B cell (primary cell): ENCODE measurements around the gene IL3RA. TPM values are rescaled to one million over a fixed set of nuclear protein-coding genes. Genes with fewer than 3 reads are reported as not detected.

Experiments used
- ATAC-seq: fragments of 200-7000 bp; cut with Tn5 transposase; one replicate; pipeline ENCODE4 v1.10.0; 2021; ENCODE audit warnings: low read depth, mild to moderate bottlenecking, moderate number of reproducible peaks, moderate library complexity
- CTCF ChIA-PET: fragments of 350-600 bp; sonication (Branson Sonifier 250); formaldehyde crosslinking; loops from one replicate; lab custom pipeline; 2021; ENCODE audit warnings: antibody characterized with exemption, inconsistent platforms; lab: Charles Lee
- POLR2A ChIA-PET: fragments of 350-600 bp; sonication (Branson Sonifier 250); formaldehyde crosslinking; loops from one replicate; lab custom pipeline; 2021; ENCODE audit warnings: antibody characterized with exemption; lab: Charles Lee
- DNase-seq: peaks from one replicate; pipeline ENCODE4 v3.0.0; 2013
- H2AFZ ChIP-seq: 2 replicates; pipeline ENCODE4 v1.6.1; 2012; ENCODE audit warnings: mild to moderate bottlenecking, low read depth, low read length; ENCODE audit not compliant: insufficient read depth, poor library complexity, severe bottlenecking
- H3K27ac ChIP-seq, 2 donors: 1 replicate in 1 of 2; 2 replicates in 1 of 2; pipeline ENCODE4 v1.5.1; 2012 to 2013; ENCODE audit warnings: low read length in 2 of 2, mild to moderate bottlenecking in 2 of 2, moderate library complexity in 1 of 2
- H3K27me3 ChIP-seq, 4 experiments: fragments of 200-600 bp in 1 of 4; sonication (generic) in 1 of 4; replicated peaks in 1 of 4; 1 replicate in 2 of 4; 2 replicates in 2 of 4; pipeline versions ENCODE4 v1.6.1 to v1.7.0; 2013 to 2016; ENCODE audit warnings: low read length in 3 of 4, mild to moderate bottlenecking in 2 of 4, mixed read lengths in 1 of 4, moderate library complexity in 1 of 4; ENCODE audit not compliant: insufficient read depth in 4 of 4, control insufficient read depth in 3 of 4; ENCODE audit errors: control extremely low read depth in 1 of 4
- H3K36me3 ChIP-seq, 2 experiments: replicated peaks in 1 of 2; 1 replicate in 1 of 2; 2 replicates in 1 of 2; pipeline versions ENCODE4 v1.6.1 to v1.7.1; 2013; ENCODE audit warnings: low read length in 1 of 2; ENCODE audit not compliant: insufficient read depth in 2 of 2, control insufficient read depth in 1 of 2; ENCODE audit errors: control extremely low read depth in 1 of 2, extremely low read depth in 1 of 2
- H3K4me1 ChIP-seq, 2 donors: fragments of 200-600 bp in 1 of 2; sonication (generic) in 1 of 2; 1 replicate in 1 of 2; 2 replicates in 1 of 2; pipeline versions ENCODE4 v1.5.1 to v1.6.1; 2013 to 2017; ENCODE audit warnings: low read length in 2 of 2; ENCODE audit not compliant: control insufficient read depth in 2 of 2, insufficient read depth in 2 of 2
- H3K4me2 ChIP-seq: replicated peaks from 2 replicates; pipeline ENCODE3; 2012; ENCODE audit warnings: mild to moderate bottlenecking, low read depth, low read length; ENCODE audit not compliant: poor library complexity, severe bottlenecking
- H3K4me3 ChIP-seq, 5 experiments: fragments of 200-600 bp in 1 of 5; sonication (generic) in 1 of 5; 1 replicate in 3 of 5; 2 replicates in 2 of 5; pipeline versions ENCODE4 v1.5.1 to v1.7.0; 2011 to 2016; ENCODE audit warnings: low read length in 4 of 5, mild to moderate bottlenecking in 4 of 5, low read depth in 2 of 5, control low read depth in 1 of 5, moderate library complexity in 1 of 5; ENCODE audit not compliant: insufficient read depth in 1 of 5; ENCODE audit errors: control extremely low read depth in 1 of 5, extremely low read depth in 1 of 5
- H3K79me2 ChIP-seq: fragments of 200-600 bp; sonication (generic); one replicate; pipeline ENCODE4 v1.6.0; 2016; ENCODE audit warnings: low read length; ENCODE audit not compliant: control insufficient read depth, insufficient read depth
- H3K9ac ChIP-seq: fragments of 200-600 bp; sonication (generic); 2 replicates; pipeline ENCODE4 v1.6.1; 2017; ENCODE audit warnings: mild to moderate bottlenecking, low read length, moderate library complexity
- H3K9me3 ChIP-seq, 3 donors: one replicate each; pipeline versions ENCODE4 v1.6.1 to v1.7.1; 2013; ENCODE audit warnings: low read length in 2 of 3; ENCODE audit not compliant: control insufficient read depth in 2 of 3, insufficient read depth in 1 of 3; ENCODE audit errors: control extremely low read depth in 1 of 3
- H4K20me1 ChIP-seq: 2 replicates; pipeline ENCODE4 v1.6.0; 2012; ENCODE audit warnings: mild to moderate bottlenecking, low read length; ENCODE audit not compliant: insufficient read depth, control insufficient read depth, poor library complexity, severe bottlenecking
- H3K27ac Mint-ChIP-seq: one replicate; pipeline ENCODE4 v1.8.0; 2021; ENCODE audit warnings: mixed read lengths
- H3K27me3 Mint-ChIP-seq: one replicate; pipeline ENCODE4 v1.8.0; 2021; ENCODE audit warnings: mixed read lengths
- H3K4me1 Mint-ChIP-seq: one replicate; pipeline ENCODE4 v1.8.0; 2021; ENCODE audit warnings: mixed read lengths
- H3K4me3 Mint-ChIP-seq: one replicate; pipeline ENCODE4 v1.8.0; 2021; ENCODE audit warnings: mixed read lengths
- H3K9me3 Mint-ChIP-seq: one replicate; pipeline ENCODE4 v1.8.0; 2022; ENCODE audit warnings: mixed read lengths; ENCODE audit not compliant: insufficient read depth
- CTCF ChIP-seq: fragments of 200-600 bp; IDR thresholded peaks from one replicate; pipeline ENCODE4 v1.8.0; 2022; ENCODE audit warnings: antibody characterized with exemption, mild to moderate bottlenecking
- EZH2 ChIP-seq: IDR thresholded peaks from 2 replicates; pipeline ENCODE4 v1.6.1; 2012; ENCODE audit warnings: borderline replicate concordance, low read depth, mild to moderate bottlenecking, moderate library complexity, low read length; ENCODE audit not compliant: insufficient read depth, poor library complexity, severe bottlenecking
- WGBS: methylation state at CpG from one replicate; pipeline ENCODE4 v1.1.5; 2013; ENCODE audit warnings: missing lambda C conversion rate; ENCODE audit not compliant: insufficient coverage; 5-methylcytosine and 5-hydroxymethylcytosine counted together
- intact Hi-C: fragments of 100-400 bp; cut with micrococcal nuclease; formaldehyde crosslinking; loops from one replicate; pipeline ENCODE4 v1.10.0; 2022
- polyA plus RNA-seq: library from polyadenylated mRNA; depleted of rRNA; stranded (reverse); fragments of >200 nt; gene quantifications from 2 replicates; pipeline ENCODE4 v1.2.3, GENCODE V29; 2012
- total RNA-seq, 2 donors: library from RNA; stranded (reverse); fragments of 120-200 nt in 1 of 2; gene quantifications; 1 replicate in 1 of 2; 2 replicates in 1 of 2; pipeline versions ENCODE4 v1.2.3 to v1.2.4, GENCODE V29; 2013 to 2022

Gene IL3RA
- total and polyA plus RNA-seq, 2 donors (not counting 1 experiment from before 2014, with no cell fraction given) = 1.6 to 31.6 TPM

- POLR2A ChIA-PET = no interaction called here
- no peak for ATAC-seq
Observed at GRCh38 chrX:1386338-1387127, 49.9 kb downstream of the IL3RA start.

More at GRCh38 chrX:1386338-1387127, 49.9 kb downstream of the IL3RA start:
- WGBS = 97% methylated on average over 37 of the region's 41 CpGs
- Histone ChIP-seq H3K9ac (no peak overlapping the region), H2AFZ (no peak overlapping the region), H4K20me1 (peaks cover 69% of the 10 kb centered on the region), H3K4me3 (no peak overlapping the region), H3K27ac (no peak overlapping the region), H3K36me3 (peaks cover 2 to 72% of the 10 kb centered on the region in 2 experiments), H3K4me1 (peaks cover 12 to 16% of the 10 kb centered on the region in 2 donors), H3K79me2 (peaks cover 46% of the 10 kb centered on the region), H3K27me3 (no peaks in the 10 kb centered on the region), H3K9me3 (peaks cover 0 to 20% (median 0%) of the 10 kb centered on the region in 3 donors), H3K4me2 (no peak overlapping the region)
- no peaks in the 10 kb centered on the region for H3K27me3 Mint-ChIP-seq
- peaks cover 23% of the 10 kb centered on the region for H3K4me1 Mint-ChIP-seq
- TF ChIP-seq CTCF = no peak
- no peak for TF ChIP-seq EZH2
- DNase-seq = no peak
- intact Hi-C loops = no loop called here
- H3K4me3 Mint-ChIP-seq = no peak overlapping the region
- no peaks in the 10 kb centered on the region for H3K9me3 Mint-ChIP-seq
- CTCF ChIA-PET = no interaction called here
- no peak overlapping the region for H3K27ac Mint-ChIP-seq
